IPS-NIHi11 (cell line): Measurements from ENCODE around the gene PLXNA2.
A peak's percentile ranks its signal among the peaks of the same experiment; 100 is the strongest.

Experiments
- DNase-seq: peaks from one replicate; pipeline ENCODE4 v3.0.0; 2012; ENCODE audit warnings: mixed read lengths, low spot score

Gene PLXNA2

DNA sequence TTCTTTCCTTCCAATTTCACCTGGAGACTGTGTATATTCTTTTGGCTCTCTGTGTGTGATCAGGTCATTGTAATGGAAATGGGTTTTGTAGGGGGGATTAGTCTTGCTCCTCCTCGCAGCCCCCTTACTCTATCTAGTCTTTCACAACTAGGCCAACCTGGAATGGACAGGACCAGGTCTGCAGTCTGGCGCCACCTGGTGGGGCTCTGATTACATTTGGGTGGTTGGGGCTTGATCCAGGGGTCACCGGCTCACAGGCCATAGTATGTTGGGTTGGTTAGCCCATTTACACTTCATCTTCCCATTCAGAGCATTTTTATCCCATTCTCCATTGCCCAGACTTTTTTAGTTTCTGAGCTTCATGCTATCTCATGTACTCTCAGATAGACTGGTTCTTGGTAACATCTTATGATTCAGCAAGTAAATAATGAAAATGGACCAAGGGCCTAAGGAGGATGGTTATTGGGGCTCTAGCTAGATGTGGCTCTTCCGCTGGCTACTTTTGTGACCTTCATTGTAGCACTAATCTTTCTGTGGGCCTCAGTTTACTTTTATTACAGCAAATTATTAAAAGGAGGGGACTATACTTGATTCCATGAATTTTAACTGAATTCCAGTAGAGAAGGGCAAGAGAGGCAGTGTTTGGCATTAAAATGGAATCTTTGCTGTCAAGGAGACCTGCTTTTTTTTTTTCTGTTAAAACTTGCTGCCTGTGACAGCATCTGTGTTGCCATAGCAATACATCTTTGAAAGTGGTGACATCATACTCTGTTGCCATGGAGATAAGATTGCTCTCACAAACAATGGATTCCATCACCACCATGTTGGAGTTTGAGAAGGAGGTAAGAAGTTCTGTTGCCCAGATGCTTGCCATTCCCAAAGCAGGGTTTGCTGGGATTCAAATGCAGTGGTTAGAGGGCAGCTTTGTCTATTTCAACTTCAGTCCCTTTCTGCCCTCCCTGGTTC, 150.1 kb downstream of the PLXNA2 start:
- DNase-seq = peak; percentile 86

DNA sequence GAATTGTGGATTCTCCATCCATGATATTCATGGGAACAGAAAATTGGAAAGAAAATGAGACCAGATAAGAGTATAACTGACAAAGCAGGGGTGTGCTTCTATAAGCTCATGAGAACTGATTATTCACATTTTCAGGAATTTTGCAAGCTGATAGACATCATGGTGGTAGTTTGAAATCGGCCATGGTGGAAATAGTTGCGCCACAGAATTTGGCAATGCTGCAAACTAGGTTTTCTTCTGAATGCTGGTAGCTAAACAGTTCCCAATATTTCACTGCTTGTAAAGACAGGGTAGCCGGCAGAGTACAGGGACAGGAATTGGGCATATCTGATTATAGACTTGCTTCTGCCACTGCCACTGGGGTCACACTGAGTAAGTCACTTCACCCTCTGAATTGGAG, 151.1 kb downstream of the PLXNA2 start:
- DNase-seq = no peak

DNA sequence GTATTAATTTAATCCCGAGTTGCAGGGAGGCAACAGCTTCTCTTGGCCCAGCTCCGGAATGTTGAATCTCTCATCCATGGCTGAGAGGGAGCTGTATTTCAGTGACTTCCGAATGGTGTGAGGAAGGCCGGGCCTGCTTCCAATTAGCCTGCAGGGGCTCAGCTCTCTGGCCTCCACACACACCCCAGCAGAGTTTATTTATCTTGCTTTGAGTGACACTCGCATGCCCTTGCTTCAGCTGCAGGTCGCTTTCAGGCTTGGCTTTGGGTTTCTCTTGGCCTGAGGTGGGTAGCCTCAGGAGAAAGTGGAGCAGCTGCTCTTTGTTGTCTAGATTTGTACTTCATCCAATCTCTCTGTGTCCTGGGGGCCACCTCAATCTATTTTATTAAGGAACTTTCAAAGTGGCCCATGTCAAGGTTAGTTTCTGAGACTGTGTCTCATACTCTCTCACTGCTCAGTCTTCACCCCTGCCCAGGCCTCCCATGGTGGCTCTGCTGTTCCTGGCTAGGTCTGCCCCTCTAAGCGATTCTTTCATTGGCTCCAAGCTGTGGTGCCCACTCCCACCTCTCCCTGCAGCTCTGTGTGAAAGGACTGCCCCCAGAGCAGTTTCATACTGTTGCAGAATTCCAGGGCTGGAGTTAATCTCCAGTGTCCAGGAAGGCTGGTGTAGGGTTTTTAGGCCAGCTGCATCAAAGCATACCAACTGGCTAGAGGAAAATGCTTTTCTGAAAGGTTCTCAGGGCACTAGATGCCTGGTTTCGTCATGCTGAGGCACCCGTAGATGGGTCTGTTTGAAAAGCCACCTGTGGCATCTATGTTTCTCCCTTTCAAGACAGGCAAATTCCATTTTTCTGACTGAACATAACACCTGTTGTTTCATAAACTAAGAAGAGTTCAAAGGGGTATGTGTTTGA, 153.5 kb downstream of the PLXNA2 start:
- DNase-seq = no peak

DNA sequence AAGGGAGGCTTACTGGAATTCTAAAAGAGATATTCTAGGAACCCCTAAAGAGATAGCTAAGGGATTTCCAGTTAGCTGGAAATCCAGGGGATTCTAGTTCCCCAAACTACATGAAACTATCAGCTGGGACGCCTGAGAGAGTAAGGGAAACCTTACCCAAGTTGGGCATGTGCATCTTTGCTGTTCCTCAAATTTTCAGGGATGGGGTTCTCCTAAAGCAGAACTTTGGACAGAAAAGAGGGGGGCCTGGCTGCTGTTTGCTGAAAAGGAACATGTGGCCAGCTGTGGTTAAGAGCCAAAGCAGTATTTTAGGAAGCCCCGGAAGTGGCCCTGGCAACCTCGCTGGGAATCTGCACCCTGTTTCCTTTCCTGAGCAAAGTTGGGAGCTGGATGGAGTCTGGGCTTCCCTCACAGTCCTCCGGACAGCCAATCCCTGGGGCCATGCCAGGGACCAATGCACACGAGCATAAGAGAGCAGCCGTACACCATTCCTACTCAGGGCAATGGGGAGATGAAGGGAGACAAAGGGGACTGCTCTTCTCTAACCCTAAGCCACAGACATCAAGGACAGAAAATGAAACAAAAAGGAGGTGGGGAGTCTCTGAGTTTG, 154.3 kb downstream of the PLXNA2 start:
- DNase-seq = no peak

DNA sequence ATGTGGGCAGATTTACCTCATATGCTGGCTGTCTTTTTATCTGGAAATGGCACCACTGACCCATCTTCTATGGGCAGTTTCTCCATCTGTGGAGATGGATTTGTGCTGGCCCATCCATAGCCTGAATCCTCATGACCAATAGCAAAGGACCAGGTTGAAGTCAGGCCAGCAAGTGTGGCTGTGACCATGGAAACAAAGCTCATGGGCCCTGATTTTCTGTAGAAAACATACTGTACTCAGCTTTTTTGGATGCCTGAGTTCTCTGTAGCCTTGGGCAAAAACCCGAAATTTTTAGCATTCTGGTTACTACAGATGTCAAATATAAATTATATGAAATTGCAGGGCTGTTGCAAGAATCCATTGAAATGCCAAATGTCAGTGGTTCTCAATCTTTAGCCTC, 155.0 kb downstream of the PLXNA2 start:
- no peak for DNase-seq

DNA sequence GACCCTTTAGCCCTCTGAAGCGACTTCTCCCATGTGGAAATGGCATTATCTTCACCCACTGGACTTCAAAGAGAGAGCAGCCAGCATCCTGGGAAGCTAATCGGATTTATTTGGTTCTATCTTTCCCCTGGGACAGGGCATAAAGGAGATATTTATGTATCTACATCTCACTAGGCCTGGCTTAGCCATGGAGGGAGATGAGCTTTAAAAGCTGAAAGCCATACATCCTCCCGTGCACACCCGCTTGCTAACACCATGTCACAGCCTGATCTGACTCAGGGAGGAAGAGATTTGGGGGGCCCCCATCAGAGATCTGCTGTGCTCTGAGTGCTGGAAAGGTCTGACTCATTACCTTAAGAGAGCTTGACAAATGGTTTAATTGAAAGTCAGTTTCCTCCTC, 155.9 kb downstream of the PLXNA2 start:
- no peak for DNase-seq

DNA sequence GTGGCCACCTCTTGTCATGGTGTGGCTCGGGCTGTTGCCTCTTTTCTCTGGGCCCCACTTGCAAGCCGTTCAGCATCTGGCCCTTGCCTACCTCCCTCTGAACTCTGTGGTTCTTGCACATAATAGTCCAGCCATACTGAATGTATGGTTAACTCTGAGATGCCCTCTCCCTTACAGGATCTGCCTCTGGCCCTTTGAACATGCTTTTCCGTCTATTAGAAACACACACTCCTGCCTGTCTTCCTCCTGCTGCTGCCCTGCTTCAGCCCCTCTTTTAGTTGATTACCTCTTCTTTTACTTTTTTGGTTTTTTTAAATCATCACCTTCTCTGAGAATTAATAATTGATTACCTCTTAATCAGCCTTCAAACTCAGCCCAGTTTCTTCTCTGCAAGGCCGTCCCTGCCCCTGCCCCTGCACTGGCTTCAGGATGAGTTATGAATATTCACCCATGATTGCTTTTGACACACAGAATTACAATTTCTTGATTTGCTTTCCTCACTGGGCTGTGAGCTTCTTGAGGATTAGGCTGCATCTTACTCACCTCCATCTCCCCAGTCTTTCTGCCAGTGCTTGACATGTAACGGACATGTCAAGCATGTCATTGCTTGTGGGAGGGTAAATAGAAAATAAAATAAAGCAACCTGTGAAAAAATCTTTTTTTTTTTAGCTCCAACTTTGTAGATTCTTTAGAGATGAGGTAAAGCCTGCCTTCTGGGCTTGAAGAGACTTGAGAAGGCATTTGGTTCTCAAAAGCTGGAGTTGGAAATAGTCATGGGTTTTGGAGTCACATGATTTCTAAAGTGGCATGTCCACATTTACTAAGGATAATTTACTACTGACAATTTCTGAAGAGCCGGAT, 158.3 kb downstream of the PLXNA2 start:
- no peak for DNase-seq

DNA sequence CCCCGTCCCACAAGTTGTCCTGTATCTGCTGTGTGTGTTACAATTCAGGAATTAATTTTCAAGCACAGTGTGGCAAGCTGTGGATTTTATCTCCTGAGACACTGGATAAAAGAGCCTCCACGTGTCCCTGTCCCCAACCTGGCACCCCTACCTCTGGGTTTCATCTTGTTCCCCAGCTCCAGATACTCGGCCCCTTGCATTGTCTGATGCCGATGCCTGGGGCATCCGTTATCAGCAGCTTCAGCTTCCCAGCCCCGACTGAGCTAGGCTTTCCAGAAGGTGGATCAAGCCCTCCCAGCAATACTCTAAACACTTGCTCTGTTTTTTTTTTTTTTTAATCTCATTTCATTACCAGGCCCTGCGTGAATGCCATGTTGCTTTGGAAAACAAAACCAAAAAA, 159.4 kb downstream of the PLXNA2 start:
- DNase-seq = no peak

DNA sequence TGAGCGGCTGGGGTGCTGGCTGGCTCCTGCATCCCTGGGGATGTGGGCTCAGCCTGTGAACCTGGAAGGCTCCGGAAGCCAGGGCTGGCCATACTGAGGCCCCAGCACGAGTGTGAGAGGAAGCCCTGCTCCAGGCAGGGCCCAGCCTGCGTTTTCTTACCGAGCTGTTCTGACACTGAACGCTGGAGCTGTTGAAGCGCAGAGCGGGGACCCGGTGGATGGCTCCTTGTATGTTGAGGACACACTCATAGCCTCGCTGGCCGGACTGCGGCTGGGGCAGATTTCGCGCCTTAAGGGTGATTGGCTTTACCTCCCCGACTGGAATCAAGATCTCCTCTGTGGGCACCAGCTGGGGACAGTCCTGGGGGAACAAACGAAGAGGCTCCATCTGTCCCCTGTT, 160.0 kb downstream of the PLXNA2 start:
- DNase-seq = no peak

DNA sequence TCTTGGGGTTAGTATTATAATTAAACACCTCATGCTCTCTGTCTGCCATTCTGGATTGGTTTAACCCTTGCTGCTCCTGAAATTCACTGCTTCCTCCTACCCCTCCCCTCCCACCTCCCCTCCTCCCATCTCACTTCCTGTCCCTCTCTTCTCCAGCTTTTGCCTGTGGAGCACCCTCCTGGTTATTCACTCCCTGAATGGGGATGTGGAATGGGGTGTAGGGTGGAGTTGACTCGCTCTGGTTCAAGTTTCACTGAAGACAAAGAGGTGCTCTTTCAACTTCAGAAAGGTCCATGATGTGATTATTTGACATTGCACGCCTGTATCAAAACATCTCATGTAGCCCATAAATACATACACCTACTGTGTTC, 160.5 kb downstream of the PLXNA2 start:
- DNase-seq = no peak

DNA sequence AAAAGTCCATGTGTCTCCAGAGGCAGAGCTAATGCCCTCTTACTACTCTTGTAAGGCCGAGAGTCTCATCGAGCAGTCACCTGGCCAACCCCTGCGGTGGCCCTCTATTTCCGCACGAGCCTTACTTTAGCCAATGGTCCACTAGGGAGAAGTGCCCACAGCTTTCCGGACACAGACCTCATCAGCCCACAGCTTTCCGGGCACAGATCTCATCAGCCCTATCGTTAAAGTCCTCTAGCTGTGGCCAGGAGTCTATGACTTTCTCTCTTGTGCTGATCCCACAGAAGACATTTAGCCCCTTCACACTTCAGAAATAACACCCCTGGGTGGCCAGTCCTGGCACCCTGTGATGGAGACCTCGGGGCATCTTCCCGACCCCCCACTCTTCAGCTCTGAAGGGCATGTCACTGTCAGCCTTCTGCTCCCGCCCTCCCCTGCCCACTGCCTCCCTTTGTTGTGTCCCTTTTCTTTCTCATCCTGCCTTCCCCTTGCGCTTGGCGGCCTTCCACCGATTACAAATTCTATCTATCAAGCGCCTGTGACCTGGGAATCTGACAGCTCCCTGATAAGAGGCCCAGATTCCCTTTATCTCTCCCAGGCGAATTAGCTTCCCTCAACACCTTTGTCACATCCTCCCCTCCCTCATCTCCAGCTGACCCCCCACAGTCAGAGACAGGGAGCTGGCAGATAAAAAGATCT, 161.0 kb downstream of the PLXNA2 start:
- DNase-seq = no peak

DNA sequence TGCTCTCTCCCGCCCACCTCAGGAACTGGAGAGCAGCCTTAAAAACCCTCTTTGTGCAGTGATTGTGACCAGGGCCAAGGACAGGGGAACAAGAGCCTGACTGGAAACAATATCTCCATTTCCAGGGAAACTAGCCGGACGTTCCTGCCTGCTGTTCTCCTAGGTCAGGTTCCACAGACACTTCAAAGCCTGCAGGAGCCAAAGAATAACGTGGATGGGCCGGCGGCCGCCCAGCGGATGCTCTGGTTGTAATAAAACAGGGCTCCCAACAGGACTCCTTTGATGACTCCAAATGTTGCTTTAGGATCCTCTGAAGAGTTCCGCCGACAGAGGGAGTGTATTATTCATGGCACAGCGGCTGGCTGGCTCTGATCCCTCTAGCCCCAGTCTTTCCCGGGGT, 162.2 kb downstream of the PLXNA2 start:
- DNase-seq = peak; percentile 46

DNA sequence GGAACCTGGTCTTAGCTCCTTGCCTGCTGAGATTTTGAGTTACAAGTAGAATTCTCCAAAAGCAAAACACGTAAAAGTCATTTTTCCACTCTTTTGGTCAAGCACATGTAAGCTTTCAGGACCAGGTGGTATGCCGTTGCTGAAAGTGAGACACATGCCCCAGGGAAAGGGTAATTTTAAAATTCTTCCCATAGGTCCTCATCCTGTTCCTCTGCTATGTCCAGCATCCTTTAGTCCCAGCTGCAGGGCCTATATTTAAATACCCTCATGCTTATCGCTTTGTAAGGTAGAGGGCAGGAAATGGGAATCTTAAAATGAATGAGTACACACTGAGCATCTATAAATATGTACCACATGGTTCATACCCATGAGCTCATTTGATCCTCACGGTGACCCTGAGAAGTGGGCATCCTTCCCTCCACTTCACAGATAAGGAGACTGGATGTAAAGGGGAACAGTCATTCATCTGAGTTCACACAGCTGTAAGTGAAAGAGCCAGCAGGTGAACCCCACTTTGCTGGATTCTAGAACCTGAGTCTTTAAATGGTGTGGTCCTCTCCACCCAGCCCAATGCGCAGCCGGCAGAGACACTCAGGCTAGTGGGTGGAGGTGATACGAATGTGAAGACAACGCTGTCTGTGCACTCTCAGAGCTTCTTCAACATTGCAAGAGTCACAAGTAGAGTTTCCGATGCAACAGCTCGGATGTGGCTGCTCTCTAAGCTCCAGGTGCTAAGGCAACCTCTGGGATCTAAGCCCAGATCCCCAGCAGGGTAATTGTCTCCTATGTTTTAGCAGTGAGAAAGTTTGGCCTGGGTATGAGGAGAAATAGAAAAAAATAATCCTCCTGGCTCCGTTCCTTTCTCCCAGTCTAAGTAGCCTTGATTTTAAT, 163.5 kb downstream of the PLXNA2 start:
- DNase-seq = no peak

DNA sequence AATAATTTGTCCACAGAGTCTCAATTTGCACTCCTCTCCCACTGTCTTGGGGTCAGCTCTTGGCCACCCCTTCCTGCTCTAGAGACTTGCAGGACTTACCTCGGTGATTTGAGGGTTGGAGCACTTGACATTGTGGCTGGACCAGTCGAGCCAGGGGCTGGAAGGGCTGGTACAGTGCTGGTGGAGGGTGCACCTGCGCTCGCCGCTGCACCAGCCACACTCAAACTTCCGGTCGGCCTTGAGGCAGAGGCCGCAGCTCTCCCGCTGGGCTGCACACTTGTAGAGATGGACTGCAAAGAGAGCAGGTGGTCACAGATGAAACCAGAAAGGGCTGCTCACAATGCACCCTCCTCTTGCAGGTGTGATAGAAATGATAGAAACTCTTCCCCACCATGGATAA, 165.0 kb downstream of the PLXNA2 start:
- DNase-seq = no peak

DNA sequence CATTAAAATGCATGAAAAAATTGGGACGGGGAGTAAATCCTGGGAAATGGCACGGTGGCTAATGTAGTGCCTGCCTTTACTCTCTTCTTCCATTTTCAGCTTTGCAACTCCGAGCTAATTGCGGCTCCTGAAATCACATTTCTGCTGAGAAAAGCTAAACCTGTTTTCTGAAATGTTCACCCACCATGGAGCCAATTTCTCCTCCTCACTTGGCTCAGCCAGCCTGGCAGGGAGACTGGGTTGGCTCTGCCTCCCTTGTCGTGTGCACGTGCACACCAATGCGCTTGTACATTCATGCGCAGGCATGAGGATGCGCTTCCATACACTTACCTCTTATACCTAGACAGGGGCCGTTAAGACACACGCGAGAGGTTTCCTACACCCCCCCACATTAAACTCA, 165.4 kb downstream of the PLXNA2 start:
- no peak for DNase-seq

DNA sequence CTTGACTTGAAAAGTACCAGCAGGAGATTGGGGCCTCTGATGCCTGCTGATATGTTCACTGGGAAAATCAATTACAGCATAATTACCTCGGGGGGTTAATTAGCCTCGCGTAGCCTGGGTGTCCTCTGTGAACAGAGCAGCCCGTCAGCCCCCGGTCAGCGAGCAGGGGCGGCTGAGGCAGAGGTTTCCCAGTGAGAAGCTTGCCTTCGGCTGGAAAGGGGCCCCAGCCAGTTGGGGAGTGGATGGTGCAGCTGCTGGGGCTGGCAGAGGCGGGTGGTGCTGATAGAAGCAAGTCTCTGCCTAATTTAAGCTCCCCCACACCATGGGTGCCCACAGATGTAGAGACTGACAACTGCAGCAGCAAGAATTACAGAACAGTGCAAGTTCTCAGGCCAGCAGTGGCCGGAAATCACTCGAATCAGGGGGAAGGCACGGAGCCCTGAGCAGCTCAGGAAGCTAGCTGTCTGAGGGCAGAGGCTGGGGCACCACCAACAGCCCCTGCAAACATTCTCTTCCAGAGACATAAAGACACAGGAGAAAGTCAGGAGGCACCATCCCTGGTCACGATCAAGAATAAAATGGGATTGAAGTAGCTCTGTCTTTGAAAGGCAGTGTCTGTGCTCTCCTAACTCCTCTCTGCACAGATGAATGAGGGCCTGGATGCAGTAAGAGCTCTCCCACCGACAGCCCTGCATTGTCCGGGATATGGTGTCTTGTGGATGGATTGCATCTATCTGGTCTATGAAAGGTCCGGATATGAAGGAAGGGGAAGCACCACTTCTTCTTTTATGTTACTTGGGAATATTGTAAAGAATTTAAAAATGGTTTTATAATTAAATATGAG, 166.7 kb downstream of the PLXNA2 start:
- DNase-seq = no peak

DNA sequence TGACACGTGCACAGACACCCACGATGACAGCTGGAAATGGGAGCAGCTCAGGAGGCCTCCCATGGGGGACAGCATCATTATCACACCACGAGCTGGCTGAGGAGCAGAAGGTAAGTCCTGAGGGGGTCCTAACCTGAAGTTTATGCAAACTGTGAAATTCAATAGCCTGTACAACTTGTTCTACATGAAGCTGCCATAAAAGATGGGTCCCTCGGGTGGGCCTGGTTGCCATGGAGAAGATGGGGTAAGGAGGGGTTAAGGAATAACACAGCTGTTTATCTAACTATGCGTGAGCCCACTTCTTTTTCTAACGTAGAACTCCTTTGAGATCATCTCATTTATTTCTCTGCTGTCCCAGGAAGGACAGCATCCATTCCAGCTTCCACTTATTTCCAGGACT, 169.8 kb downstream of the PLXNA2 start:
- no peak for DNase-seq

DNA sequence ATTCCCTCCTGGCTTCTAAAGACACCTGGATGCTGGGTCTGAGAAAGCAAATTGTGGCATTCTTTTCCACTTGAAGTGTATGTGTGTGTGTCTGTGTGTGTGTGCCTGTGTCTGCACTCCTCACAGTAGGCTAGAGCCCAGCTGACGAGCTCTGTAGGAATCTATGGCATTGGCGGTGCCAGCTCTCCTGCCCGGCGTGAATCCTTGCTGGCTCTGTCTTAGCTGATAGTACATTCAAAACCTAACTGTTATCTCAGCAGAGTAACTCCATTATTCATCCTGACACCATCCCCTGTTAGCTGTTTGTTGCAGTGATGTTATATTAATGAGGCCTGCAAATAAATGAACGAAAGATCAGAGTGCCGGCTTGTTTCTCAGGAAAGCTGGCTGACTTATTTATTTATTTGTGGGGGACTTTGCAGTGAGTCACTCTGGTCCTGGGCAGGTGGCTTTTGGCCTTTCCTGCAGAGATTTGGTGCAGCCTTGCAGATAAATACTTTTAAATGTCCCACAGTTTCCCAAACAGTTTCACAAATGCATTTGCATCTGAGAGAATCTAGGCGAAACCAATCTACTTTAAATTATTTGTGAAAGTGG, 172.7 kb downstream of the PLXNA2 start:
- DNase-seq = no peak

DNA sequence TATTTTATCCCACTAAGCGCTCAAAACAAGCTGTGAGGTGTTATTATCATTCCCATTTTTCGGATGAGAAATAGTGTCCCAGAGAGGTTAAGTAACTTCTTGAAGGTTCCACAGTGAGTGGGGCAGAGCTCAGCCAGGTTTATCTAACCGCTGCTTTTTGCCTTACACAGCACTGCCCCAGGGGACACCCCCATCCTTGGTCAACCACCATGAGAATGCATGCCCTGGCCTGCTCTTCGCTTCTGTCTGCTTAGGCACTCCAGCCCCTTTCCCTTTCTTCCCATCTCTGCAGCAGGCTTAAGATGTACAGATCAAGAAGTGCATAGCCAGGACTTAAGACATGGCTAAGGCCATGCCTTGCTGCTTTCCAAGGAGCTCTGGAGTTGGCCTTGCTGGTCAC, 174.3 kb downstream of the PLXNA2 start:
- no peak for DNase-seq
